Hepatocyte (in vitro differentiated cells): ENCODE data around the gene RAP1GAP2. TPM values are rescaled to one million over a fixed set of nuclear protein-coding genes. Genes with fewer than 3 reads are reported as not detected.

Experiments
- DNase-seq: peaks from one replicate; pipeline ENCODE4 v3.0.0-alpha.2; 2016; ENCODE audit warnings: low spot score
- H2AFZ ChIP-seq: fragments of 200-600 bp; sonication (generic); 2 replicates; pipeline ENCODE4 v1.6.0; 2016; ENCODE audit warnings: antibody characterized with exemption, mild to moderate bottlenecking
- H3K27ac ChIP-seq: fragments of 200-600 bp; sonication (generic); 2 replicates; pipeline ENCODE4 v1.5.1; 2016; ENCODE audit warnings: mild to moderate bottlenecking
- H3K27me3 ChIP-seq: fragments of 200-600 bp; sonication (generic); 2 replicates; pipeline ENCODE4 v1.6.1; 2016
- H3K36me3 ChIP-seq: fragments of 200-600 bp; sonication (generic); replicated peaks from 2 replicates; pipeline ENCODE4 v1.5.1; 2016; ENCODE audit warnings: low read depth; ENCODE audit not compliant: insufficient read depth
- H3K4me1 ChIP-seq: fragments of 200-600 bp; sonication (generic); 2 replicates; pipeline ENCODE4 v1.5.1; 2016; ENCODE audit warnings: mild to moderate bottlenecking, moderate library complexity; ENCODE audit not compliant: insufficient read depth
- H3K4me2 ChIP-seq: fragments of 200-600 bp; sonication (generic); 2 replicates; pipeline ENCODE4 v1.6.0; 2016
- H3K4me3 ChIP-seq: fragments of 200-600 bp; sonication (generic); 2 replicates; pipeline ENCODE4 v1.5.1; 2016; ENCODE audit warnings: mild to moderate bottlenecking
- H3K79me2 ChIP-seq: fragments of 200-600 bp; sonication (generic); 2 replicates; pipeline ENCODE4 v1.6.0; 2017; ENCODE audit warnings: mild to moderate bottlenecking
- H3K9me2 ChIP-seq: fragments of 200-600 bp; sonication (generic); replicated peaks from 2 replicates; pipeline ENCODE4 v1.6.0; 2017; ENCODE audit warnings: mild to moderate bottlenecking; ENCODE audit not compliant: insufficient read depth
- H3K9me3 ChIP-seq: fragments of 200-600 bp; sonication (generic); 2 replicates; pipeline ENCODE4 v1.5.1; 2016; ENCODE audit warnings: low read depth, mild to moderate bottlenecking
- H4K20me1 ChIP-seq: fragments of 200-600 bp; sonication (generic); 2 replicates; pipeline ENCODE4 v1.6.0; 2016; ENCODE audit warnings: mild to moderate bottlenecking; ENCODE audit not compliant: insufficient read depth, poor library complexity, severe bottlenecking
- CTCF ChIP-seq: fragments of 200-600 bp; sonication (generic); IDR thresholded peaks from 2 replicates; pipeline ENCODE4 v1.5.1; 2016; ENCODE audit warnings: antibody characterized with exemption, mild to moderate bottlenecking; ENCODE audit not compliant: poor library complexity
- EZH2 ChIP-seq: fragments of 200-600 bp; sonication (generic); IDR thresholded peaks from 2 replicates; pipeline ENCODE4 v1.6.1; 2016; ENCODE audit warnings: antibody characterized with exemption, mild to moderate bottlenecking, borderline replicate concordance
- EZH2phosphoT487 ChIP-seq: fragments of 200-600 bp; sonication (generic); IDR thresholded peaks from one replicate; pipeline ENCODE4 v1.6.1; 2018; ENCODE audit warnings: antibody characterized with exemption, mild to moderate bottlenecking, low read depth, moderate library complexity; ENCODE audit not compliant: unreplicated experiment, severe bottlenecking
- WGBS: methylation state at CpG from one replicate; pipeline ENCODE4 v1.1.6; 2016; ENCODE audit warnings: low lambda C conversion rate; ENCODE audit errors: missing lambda C conversion rate; 5-methylcytosine and 5-hydroxymethylcytosine counted together
- polyA plus RNA-seq: library from polyadenylated mRNA; unstranded; fragments of >200 nt; fragmentation: Nextera tagmentation; extraction: Ambion mirVana; gene quantifications from 2 replicates; pipeline ENCODE4 v1.2.1, GENCODE V29; 2016
- total RNA-seq: library from RNA; depleted of rRNA; stranded (reverse); fragments of >200 nt; gene quantifications from 2 replicates; pipeline ENCODE4 v1.2.3, GENCODE V29; 2014

RAP1GAP2 gene
- total and polyA plus RNA-seq, 2 experiments from 2014 or later = 3.0 to 10.0 TPM

DNA sequence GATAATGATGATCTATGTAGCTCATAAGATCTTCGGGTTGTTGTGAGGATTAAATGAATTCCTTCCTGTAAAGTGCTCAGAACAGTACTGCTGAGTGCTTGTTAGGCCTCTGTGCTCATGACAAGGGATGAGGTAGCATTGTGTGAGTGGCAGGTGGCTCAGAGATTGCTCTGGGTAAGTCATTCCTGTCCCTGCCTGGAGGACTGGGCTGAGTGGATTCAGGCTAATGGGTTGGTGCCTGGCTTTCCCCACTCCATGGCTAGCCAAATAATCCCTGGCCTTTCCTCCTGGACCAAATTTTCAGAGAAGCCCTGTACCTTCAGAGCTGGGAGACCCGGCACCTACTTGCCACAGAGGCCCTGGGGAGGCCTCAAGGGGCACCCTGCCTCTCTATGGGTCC, 45.5 kb upstream of the RAP1GAP2 start:
- no peak overlapping the region for H3K4me2 ChIP-seq
- DNase-seq = no peak
- 82% methylated on average over 2 of the region's 2 CpGs for WGBS
- peaks cover under 1% of the 10 kb centered on the region for H3K4me1 ChIP-seq
- H3K27me3 ChIP-seq = peaks cover 74% of the 10 kb centered on the region
- TF ChIP-seq EZH2 = no peak
- TF ChIP-seq EZH2phosphoT487 = no peak
- TF ChIP-seq CTCF = no peak
- no peak overlapping the region for H3K27ac ChIP-seq
- no peak overlapping the region for H2AFZ ChIP-seq
- H3K4me3 ChIP-seq = no peak overlapping the region
- H3K9me2 ChIP-seq = no peaks in the 10 kb centered on the region
- H3K36me3 ChIP-seq = no peaks in the 10 kb centered on the region
- no peaks in the 10 kb centered on the region for H3K9me3 ChIP-seq
- H4K20me1 ChIP-seq = no peaks in the 10 kb centered on the region
- H3K79me2 ChIP-seq = no peaks in the 10 kb centered on the region

DNA sequence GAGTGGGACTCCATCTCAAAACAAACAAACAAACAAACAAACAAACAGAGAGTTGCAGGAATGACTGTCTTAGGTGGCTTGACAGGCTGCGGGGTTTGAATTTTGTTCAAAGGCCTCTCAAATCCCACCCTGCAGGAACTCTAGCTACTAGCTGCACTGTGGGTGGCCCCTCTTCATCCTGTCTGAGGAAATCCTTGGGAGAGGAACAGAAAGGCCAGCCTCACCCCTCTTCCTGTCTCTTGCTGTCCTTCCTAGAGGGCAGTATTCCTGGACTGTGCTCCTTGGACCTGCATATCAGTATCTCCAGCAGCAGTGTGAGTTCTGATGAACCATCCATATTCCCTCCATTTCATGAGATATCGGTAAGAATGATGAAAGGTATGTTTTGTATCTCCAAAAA, 44.7 kb upstream of the RAP1GAP2 start:
- Histone ChIP-seq H3K79me2 (no peaks in the 10 kb centered on the region), H3K4me2 (no peak overlapping the region), H4K20me1 (no peaks in the 10 kb centered on the region), H3K9me2 (no peaks in the 10 kb centered on the region), H3K4me3 (no peak overlapping the region), H3K27ac (no peak overlapping the region), H3K27me3 (peaks cover 76% of the 10 kb centered on the region), H3K9me3 (no peaks in the 10 kb centered on the region), H3K4me1 (peaks cover 7% of the 10 kb centered on the region), H3K36me3 (no peaks in the 10 kb centered on the region), H2AFZ (no peak overlapping the region)
- no peak for TF ChIP-seq EZH2phosphoT487
- no peak for TF ChIP-seq EZH2
- no peak for TF ChIP-seq CTCF
- 63% methylated on average over 2 of the region's 2 CpGs for WGBS
- DNase-seq = no peak

- H3K9me3 ChIP-seq = no peaks in the 10 kb centered on the region
- no peaks in the 10 kb centered on the region for H3K79me2 ChIP-seq
- no peak overlapping the region for H3K4me3 ChIP-seq
- peak; percentile 37 for DNase-seq
- H3K9me2 ChIP-seq = no peaks in the 10 kb centered on the region
- no peak overlapping the region for H2AFZ ChIP-seq
- 3% methylated on average over 33 of the region's 46 CpGs for WGBS
- H3K4me2 ChIP-seq = peak overlapping the region; percentile 90
- no peak overlapping the region for H3K27ac ChIP-seq
- peaks cover 68% of the 10 kb centered on the region for H3K27me3 ChIP-seq
- no peaks in the 10 kb centered on the region for H3K36me3 ChIP-seq
- TF ChIP-seq EZH2 (no peak), EZH2phosphoT487 (peak; percentile 60), CTCF (no peak)
- H4K20me1 ChIP-seq = no peaks in the 10 kb centered on the region
- peaks cover 7% of the 10 kb centered on the region for H3K4me1 ChIP-seq
Measured at GRCh38 chr17:2755891-2756724, 40.1 kb upstream of the RAP1GAP2 start.
